KG1 (cell line): ENCODE measurements around the gene KIF5C.
"Not testable (repeated sequence)": the region's sequence is repeated elsewhere in the genome, so short reads cannot be mapped to it uniquely, and the experiment has no call there.

ENCODE experiments used
- DNase-seq: peaks from one replicate; lab custom pipeline; 2025; lab: John Stamatoyannopoulos, UW

KIF5C gene

DNA sequence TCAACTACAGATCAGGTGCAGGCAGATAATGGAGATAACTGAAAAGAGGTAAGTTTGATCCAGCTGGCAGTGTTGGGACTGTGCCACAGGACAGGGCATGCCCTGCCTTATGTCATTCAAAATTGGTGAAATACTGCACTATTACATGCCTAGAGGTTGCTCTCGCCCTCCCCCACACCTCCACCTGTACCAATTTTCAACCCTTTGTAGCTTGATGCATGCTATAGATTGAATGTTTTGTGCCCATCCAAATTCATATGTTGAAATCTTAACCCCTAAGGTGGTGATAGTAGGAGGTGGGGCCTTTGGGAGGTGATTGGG, 91.4 kb downstream of the KIF5C start:
- no peak for DNase-seq

GRCh38 chr2:148967056-148967455, 92.0 kb downstream of the KIF5C start:
- DNase-seq: no peak

- no peak for DNase-seq
Measured at GRCh38 chr2:148967578-148967977, 92.6 kb downstream of the KIF5C start.

- no peak for DNase-seq
Measured at GRCh38 chr2:148968301-148968700, 93.3 kb downstream of the KIF5C start.

GRCh38 chr2:148968776-148969319, 93.8 kb downstream of the KIF5C start:
- DNase-seq: no peak

GRCh38 chr2:148969659-148970061, 94.6 kb downstream of the KIF5C start:
- no peak for DNase-seq

GRCh38 chr2:148970385-148970784, 95.4 kb downstream of the KIF5C start:
- DNase-seq: no peak

GRCh38 chr2:148971547-148971946, 96.5 kb downstream of the KIF5C start:
- DNase-seq: no peak

DNA sequence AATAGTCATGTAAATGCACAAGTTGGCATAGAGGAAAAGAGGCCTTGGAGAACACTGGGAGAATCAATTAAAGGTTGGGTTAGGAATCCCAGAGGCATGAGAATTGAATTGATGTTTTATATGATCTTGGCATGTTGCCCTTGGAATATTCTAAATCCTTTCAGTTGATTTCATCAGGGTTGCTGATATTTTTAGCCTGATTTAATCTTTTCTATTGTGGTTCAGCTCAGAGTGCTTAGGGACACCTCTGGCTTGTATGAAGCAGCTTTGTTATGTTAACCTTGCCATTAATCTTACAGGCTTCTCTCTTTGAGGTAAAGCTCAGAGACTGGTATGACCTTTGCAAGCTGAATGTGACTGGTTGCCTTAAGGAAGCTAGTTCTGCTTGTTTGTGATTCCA, 99.1 kb downstream of the KIF5C start:
- no peak for DNase-seq

DNA sequence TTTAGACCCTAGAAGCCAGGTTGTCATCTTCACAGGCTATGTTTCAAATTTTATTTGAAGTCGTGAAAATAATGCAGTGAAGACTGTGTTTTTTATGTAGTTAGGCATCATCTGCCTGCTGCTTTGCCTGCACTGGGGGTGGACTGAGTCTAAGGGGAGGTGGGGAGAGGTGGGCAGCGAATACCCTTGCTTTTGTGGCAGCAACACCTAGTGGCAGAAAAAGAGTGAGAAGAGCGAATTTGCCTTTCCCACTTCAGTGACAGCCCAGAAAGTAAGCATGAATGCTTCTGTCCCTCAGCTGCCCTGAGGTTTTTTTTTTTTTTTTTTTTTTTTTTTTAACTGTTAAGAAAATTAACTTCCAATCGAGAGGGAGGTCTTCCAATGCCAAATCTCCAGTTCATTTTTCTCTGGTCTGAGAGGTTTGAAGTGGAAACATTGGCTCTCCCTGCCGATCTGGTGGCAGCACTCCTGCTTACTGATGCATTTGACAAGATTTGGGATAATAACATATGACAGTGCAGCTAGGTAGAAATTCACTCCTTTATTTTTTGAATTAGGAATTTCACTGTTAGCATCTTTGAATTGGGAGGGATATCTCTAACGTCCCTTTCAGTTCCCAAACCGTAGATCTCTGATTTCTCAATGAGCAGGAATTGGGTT, 103.1 kb downstream of the KIF5C start:
- DNase-seq: no peak

DNA sequence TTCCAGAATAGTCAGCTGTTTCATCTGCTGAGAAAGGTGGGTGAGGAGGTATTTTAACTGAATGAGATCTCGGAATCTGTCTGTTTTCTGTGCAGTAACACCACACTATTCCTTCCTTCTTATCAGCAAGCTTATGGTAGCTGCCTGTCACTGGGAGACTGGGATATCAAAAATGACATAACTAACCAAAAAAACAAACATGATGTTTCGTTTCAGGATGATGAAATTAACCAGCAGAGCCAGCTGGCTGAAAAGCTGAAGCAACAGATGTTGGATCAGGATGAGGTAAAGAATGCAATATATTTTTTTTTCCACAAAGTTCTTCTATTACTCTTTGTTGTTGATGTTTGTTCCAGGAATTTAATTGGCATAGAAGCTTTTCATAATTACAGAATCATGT, 103.7 kb downstream of the KIF5C start:
- DNase-seq: no peak

DNA sequence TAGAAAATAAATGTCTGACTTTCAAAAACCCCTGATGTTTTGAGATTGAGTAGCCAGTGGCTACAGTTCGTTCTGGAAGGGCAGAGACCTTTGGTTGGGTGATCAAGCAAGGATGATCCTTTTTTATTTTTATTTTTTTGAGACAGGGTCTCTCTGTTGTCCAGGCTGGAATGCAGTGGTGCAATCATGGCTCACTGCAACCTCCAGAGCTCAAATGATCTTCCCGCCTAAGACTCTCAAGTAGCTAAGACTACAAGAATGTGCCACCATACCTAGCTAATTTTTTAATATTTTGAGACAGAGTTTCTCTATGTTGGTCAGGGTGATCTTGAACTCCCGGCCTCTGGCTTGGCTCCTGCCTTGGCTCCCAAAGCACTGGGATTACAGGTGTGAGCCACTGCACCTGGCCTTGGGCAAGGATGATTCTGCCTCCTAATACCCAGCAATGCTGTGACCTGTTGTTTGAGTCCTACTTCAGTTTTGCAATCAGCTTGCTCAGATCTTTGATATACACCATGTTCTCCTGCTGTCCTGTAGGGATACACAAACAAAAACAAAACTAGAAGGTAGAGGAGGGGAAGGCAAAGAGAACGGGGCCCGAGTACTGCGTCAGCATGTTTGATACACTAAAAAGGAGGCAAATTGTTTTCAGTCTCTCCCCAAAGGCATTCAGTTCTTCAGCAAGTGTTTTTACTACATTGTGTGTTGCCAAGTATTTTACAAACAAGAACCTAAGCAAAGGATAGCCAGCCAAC, 104.3 kb downstream of the KIF5C start:
- no peak for DNase-seq

- DNase-seq: no peak
Measured at GRCh38 chr2:148979919-148980277, 104.9 kb downstream of the KIF5C start.

DNA sequence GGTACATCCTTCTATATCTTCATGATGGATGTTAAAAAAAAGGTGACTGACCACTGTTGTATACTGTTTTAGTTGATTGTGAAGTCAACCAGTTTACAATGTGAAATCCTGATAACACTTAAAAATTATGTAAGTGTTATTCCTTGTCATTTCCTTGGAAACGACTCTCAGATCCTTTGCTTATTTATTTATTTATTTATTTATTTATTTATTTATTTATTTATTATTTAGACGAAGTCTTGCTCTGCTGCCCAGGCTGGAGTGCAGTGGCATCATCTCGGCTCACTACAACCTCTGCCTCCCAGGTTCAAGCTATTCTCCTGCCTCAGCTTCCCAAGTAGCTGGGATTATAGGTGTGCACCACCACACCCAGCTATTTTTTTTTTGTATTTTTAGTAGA, 105.5 kb downstream of the KIF5C start:
- not testable (repeated sequence) for DNase-seq

DNA sequence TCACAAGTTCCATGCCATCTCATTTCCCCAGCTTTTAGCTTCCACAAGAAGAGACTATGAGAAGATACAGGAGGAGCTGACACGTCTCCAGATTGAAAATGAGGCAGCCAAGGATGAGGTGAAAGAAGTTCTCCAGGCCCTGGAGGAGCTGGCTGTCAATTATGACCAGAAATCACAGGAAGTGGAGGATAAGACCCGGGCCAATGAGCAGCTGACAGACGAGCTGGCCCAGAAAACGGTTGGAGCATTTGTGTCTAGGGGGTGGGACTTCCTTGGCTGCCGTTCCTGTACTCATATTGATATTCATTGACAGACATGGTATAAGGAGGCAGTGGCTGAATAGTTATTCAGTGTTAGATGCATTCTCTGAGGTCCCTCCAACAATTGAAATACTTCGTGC, 106.3 kb downstream of the KIF5C start:
- DNase-seq: no peak

DNA sequence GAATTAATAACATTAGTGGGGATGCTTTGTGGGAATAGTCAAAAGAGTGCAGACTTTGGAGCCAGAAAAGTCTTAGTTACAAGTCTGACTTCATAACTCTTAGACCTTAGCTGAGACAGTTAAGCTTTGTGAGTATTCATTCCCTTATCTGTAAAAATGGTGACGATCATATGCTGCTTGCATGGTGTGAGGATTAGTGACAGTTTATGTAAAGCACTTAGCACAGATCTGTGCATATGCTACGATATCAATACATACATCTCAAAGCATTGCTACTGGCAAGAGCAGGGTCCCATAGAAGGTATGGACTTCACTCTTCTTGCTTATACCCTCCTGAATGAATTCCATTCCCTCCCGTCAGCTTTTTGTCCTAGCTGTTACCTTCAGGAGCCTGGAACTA, 106.8 kb downstream of the KIF5C start:
- no peak for DNase-seq

GRCh38 chr2:148982282-148982681, 107.3 kb downstream of the KIF5C start:
- DNase-seq: no peak

GRCh38 chr2:148983896-148984295, 108.9 kb downstream of the KIF5C start:
- no peak for DNase-seq

- DNase-seq: no peak
Measured at GRCh38 chr2:148984449-148984848, 109.4 kb downstream of the KIF5C start.

DNA sequence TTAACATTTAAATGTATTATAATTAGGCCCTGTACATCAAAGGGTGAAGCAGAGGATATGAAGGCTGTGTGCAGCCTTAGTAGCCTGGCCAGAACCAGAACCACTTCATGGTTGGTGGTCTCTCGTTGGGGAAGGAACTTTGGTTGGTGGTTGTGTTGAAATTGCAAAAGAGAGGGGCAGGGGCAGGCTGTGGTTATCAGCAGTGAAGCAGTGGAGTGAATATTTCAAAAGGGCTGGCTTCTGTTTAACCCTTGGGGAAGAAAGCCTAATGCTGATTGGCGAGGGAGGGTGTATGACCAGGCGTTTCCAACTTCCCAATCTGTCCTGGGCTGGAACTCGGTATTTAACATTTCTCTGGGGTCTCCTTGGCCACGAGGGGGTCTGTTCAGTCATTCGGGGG, 112.3 kb downstream of the KIF5C start:
- no peak for DNase-seq

DNA sequence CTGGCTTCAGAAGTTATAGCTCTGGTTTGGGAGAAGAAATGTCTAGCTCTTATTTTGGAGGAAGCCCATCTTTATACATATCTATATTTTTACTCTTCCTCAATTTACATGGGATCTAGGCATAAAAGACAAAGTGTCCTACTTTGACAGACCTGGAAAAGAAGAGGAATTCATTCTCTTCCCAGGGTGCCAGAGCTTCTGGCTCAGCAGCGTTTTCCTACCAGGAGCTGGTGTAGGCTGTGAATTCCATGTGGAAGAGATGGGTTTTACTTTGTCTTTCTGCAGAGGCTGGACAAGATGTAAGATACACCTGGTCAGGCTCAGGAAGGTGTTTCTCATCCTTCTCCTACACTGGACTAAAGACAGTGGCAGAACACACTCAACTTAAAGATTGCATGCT, 113.3 kb downstream of the KIF5C start:
- DNase-seq: no peak

DNA sequence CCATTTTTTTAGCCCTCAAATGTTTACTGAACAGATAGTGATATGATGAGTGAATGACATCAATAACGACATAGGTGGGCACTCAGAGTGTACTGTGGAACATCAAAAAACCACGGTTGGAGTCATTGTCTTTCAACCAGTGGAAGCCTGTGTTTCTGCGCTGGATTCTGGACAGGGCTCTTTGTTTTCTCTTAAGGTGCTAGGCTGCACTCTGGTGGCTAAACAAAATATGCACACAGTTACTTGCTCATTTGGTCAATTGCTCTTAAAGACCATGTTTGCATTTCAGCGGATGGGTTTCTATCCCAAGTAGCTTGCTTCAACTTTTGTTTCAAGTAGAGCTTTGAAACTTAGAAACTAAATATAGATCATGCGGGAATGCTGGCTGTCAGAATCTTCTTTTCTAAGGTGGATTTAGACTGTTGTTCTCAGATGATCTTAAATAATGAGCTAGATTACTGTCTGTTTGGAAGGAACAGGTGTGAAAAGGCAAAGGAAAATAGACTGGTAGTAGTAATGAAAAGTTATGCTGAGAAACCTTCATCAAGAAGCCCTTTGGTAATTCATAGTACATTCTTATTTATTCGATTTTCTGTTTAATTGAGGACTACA, 115.0 kb downstream of the KIF5C start:
- DNase-seq: peak; percentile 53

GRCh38 chr2:148990968-148991367, 115.9 kb downstream of the KIF5C start:
- DNase-seq: no peak
